IMR-90 (cell line): Measurements from ENCODE around the gene FARS2.

Source experiments
- BHLHE40 ChIP-seq: fragments of 150-350 bp; IDR thresholded peaks from 2 replicates; pipeline ENCODE4 v1.6.1; 2016; ENCODE audit warnings: mild to moderate bottlenecking, low read depth, low read length
- CEBPB ChIP-seq: IDR thresholded peaks from 2 replicates; pipeline ENCODE4 v1.6.1; 2012; ENCODE audit warnings: low read depth, low read length, improper control_type of control experiment
- MAFK ChIP-seq: IDR thresholded peaks from 2 replicates; pipeline ENCODE4 v1.6.1; 2012; ENCODE audit warnings: low read depth, low read length, improper control_type of control experiment
- NFE2L2 ChIP-seq: fragments of 150-350 bp; IDR thresholded peaks from 2 replicates; pipeline ENCODE4 v1.6.1; 2016; ENCODE audit warnings: low read depth, mild to moderate bottlenecking, low read length
- POLR2A ChIP-seq: IDR thresholded peaks from 2 replicates; pipeline ENCODE4 v1.6.1; 2012; ENCODE audit warnings: mild to moderate bottlenecking, low read depth, low read length
- RAD21 ChIP-seq: IDR thresholded peaks from 2 replicates; pipeline ENCODE4 v1.6.1; 2012; ENCODE audit warnings: low read length, improper control_type of control experiment
- RCOR1 ChIP-seq: IDR thresholded peaks from 2 replicates; pipeline ENCODE4 v1.6.1; 2012; ENCODE audit warnings: mild to moderate bottlenecking, low read length, improper control_type of control experiment; ENCODE audit not compliant: insufficient replicate concordance
- RFX5 ChIP-seq: IDR thresholded peaks from 2 replicates; pipeline ENCODE4 v1.8.0; 2012; ENCODE audit warnings: low read depth, mild to moderate bottlenecking, low read length, moderate library complexity
- TF ChIP-seq, protein P1 (sequence below): conservative IDR thresholded peaks from 2 replicates; pipeline ENCODE4 v1.5.1; 2012; ENCODE audit warnings: mild to moderate bottlenecking, low read depth, low read length, improper control_type of control experiment
- TF ChIP-seq, protein P2 (sequence below): fragments of 150-350 bp; IDR thresholded peaks from 2 replicates; pipeline ENCODE4 v1.6.1; 2017; ENCODE audit warnings: mild to moderate bottlenecking, antibody characterized with exemption, low read length, low read depth

DNA sequence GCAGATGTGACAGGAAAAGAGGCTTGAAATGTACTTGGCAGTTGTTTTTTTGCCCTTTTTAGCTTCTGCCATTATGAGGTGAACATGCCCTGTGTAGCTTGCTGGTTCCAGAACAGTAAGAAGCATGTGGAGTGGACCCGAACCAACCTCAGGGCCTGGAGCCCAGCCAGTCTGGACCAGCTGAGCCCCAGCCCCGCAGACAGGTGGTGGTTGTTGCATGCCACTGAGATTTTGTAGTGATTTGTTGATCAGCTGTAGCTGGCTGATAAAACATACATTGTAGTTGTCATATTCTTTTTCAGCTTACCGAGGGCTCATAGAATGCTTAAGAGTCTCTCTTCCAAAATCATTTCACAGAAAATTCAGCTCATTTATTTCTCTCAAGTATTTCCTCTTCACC lies 182.2 kb downstream of the FARS2 start:
- TF ChIP-seq, protein P1, sequence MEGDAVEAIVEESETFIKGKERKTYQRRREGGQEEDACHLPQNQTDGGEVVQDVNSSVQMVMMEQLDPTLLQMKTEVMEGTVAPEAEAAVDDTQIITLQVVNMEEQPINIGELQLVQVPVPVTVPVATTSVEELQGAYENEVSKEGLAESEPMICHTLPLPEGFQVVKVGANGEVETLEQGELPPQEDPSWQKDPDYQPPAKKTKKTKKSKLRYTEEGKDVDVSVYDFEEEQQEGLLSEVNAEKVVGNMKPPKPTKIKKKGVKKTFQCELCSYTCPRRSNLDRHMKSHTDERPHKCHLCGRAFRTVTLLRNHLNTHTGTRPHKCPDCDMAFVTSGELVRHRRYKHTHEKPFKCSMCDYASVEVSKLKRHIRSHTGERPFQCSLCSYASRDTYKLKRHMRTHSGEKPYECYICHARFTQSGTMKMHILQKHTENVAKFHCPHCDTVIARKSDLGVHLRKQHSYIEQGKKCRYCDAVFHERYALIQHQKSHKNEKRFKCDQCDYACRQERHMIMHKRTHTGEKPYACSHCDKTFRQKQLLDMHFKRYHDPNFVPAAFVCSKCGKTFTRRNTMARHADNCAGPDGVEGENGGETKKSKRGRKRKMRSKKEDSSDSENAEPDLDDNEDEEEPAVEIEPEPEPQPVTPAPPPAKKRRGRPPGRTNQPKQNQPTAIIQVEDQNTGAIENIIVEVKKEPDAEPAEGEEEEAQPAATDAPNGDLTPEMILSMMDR, result no peak
- TF ChIP-seq POLR2A (no peak), NFE2L2 (no peak), RFX5 (no peak), CEBPB (no peak), RAD21 (no peak), RCOR1 (no peak), BHLHE40 (no peak), MAFK (no peak)
- TF ChIP-seq, protein P2, sequence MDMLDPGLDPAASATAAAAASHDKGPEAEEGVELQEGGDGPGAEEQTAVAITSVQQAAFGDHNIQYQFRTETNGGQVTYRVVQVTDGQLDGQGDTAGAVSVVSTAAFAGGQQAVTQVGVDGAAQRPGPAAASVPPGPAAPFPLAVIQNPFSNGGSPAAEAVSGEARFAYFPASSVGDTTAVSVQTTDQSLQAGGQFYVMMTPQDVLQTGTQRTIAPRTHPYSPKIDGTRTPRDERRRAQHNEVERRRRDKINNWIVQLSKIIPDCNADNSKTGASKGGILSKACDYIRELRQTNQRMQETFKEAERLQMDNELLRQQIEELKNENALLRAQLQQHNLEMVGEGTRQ, result no peak
